Psoas muscle (tissue), 8 donors: Measurements from ENCODE around the gene HERPUD1. TPM values are rescaled to one million over a fixed set of nuclear protein-coding genes. Genes with fewer than 3 reads are reported as not detected.

Experiments used
- ATAC-seq, 4 donors: fragments of 200-7000 bp; cut with Tn5 transposase; one replicate each; pipeline ENCODE4 v1.9.1; 2020; ENCODE audit warnings: moderate library complexity in 3 of 4, mild to moderate bottlenecking in 2 of 4
- DNase-seq, 2 donors: peaks; one replicate each; pipeline ENCODE4 v3.0.0-alpha.2; 2020
- H3K27ac ChIP-seq: fragments of 200-600 bp; one replicate; pipeline ENCODE4 v1.8.0; 2022
- H3K27me3 ChIP-seq, 3 donors: fragments of 200-600 bp in 1 of 3; one replicate each; pipeline versions ENCODE4 v1.6.1 to v1.8.0; 2013 to 2022; ENCODE audit warnings: low read length in 2 of 3, mild to moderate bottlenecking in 2 of 3, moderate library complexity in 1 of 3; ENCODE audit not compliant: insufficient read depth in 3 of 3
- H3K36me3 ChIP-seq, 2 donors: fragments of 200-600 bp in 1 of 2; one replicate each; pipeline versions ENCODE4 v1.6.1 to v1.8.0; 2013 to 2022; ENCODE audit warnings: low read depth in 1 of 2, mild to moderate bottlenecking in 1 of 2, moderate library complexity in 1 of 2; ENCODE audit not compliant: insufficient read depth in 1 of 2
- H3K4me1 ChIP-seq: fragments of 200-600 bp; one replicate; pipeline ENCODE4 v1.8.0; 2022
- H3K4me3 ChIP-seq: fragments of 200-600 bp; one replicate; pipeline ENCODE4 v1.8.0; 2022; ENCODE audit warnings: mild to moderate bottlenecking
- H3K9me3 ChIP-seq: fragments of 200-600 bp; one replicate; pipeline ENCODE4 v1.8.0; 2022
- CTCF ChIP-seq: fragments of 200-600 bp; IDR thresholded peaks from one replicate; pipeline ENCODE4 v1.8.0; 2022; ENCODE audit warnings: antibody characterized with exemption
- WGBS, 3 donors: extraction: QIAGEN DNeasy Blood & Tissue Kit; methylation state at CpG; one replicate each; pipeline versions ENCODE4 v1.1.6 to v1.1.7; 2013; 5-methylcytosine and 5-hydroxymethylcytosine counted together
- intact Hi-C, 2 donors: fragments of 100-400 bp; cut with DNase I; formaldehyde crosslinking; loops; one replicate each; pipeline versions ENCODE4 v1.11.0 to v1.14.2; 2022
- polyA plus RNA-seq, 3 donors: library from polyadenylated mRNA; stranded (reverse); fragments of 200-250 nt; gene quantifications; one replicate each; pipeline ENCODE4 v1.2.3, GENCODE V29; 2013
- total RNA-seq, 4 donors: library from RNA; stranded (reverse); fragmentation: NEBNext Ultra II Directional in 2 of 4; extraction: Animal tissue kit (Norgen Biotek cat#: 25700) in 2 of 4; gene quantifications; one replicate each; pipeline versions ENCODE4 v1.2.1 to v1.2.4, GENCODE V29; 2021 to 2023
- donor health status: healthy with polysubstance abuse.
- donor health status: DM: no; HTN: no; CAD: no; lungs with moderate emphysema.
- donor health status: Bipolar disorder and iron deficiency.
- donor health status: healthy.
- donor health status: DM: yes; HTN: yes; CAD: no.
- donor health status: DM: no; HTN: no; CAD: no.
- donor health status: DM: no; HTN: no; CAD: no.
- donor health status: DM: yes; HTN: yes; CAD: no.

HERPUD1 gene
- total and polyA plus RNA-seq, 7 donors, result 70.2 to 162 (median 113) TPM

- Histone ChIP-seq H3K36me3 (peaks cover 0 to 32% of the 10 kb centered on the region in 2 donors), H3K4me1 (no peaks in the 10 kb centered on the region), H3K9me3 (no peaks in the 10 kb centered on the region), H3K27me3 (no peaks in the 10 kb centered on the region), H3K27ac (no peak overlapping the region), H3K4me3 (no peak overlapping the region)
- TF ChIP-seq CTCF, result no peak
- 80 to 86% (median 84%) methylated on average over 7 of the region's 7 CpGs for WGBS, 3 donors
- ATAC-seq, result peak in 1 of 4 donors; percentile 23
- intact Hi-C loops, result no loop called here
- DNase-seq, result no peak
Measured at GRCh38 chr16:56950455-56950854, 18.5 kb downstream of the HERPUD1 start.

DNA sequence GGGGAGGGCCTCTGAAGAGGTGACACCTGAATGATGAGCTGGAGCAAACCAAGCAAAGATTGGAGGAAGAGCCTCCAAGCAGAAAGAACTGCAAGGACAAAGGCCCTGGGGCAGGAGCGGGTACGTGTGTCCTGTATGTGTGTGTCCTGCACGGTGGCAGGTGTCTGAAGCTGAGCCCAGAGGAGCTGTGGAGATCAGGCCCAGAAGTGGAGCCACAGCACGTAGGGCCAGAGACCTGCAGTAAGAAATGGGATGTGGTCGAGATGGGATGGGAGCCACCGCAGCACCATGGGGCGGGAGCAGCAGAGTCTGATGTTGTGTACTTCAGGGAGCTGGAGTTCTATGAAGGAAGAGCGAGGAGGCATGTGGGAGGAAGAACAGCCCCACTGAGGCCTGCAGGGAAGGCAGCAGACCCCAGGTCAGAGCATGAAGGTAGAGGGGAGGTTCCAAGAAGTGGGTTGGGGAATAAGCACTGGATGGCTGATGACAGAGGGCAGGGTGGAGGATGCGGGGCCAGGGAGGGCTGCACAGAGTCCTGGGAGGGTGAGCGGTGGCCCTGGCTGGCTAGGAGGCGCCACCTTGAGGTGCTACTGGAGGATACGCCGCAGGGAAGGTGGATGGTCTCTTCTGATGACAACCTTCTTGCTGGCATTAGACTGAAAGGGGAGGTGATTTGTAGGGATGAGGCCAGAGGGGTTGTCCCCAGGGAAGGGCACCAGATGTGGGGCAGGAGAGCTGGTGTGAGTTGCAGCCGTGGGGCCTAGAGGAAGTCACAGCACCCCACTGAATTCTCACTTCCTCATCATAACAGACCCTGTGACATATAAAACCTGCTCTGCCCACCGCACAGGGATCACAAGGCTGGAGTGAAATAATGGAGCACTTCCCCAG lies 19.2 kb downstream of the HERPUD1 start:
- H3K27me3 ChIP-seq, result no peaks in the 10 kb centered on the region
- H3K27ac ChIP-seq, result no peak overlapping the region
- H3K4me3 ChIP-seq, result no peak overlapping the region
- no peaks in the 10 kb centered on the region for H3K9me3 ChIP-seq
- intact Hi-C loops, result loop anchor here in 1 of 2 donors (1.0 kb wide), 1 partner anchor 84 kb away; no protein-coding TSS in a partner anchor
- H3K36me3 ChIP-seq, result peaks cover 0 to 27% of the 10 kb centered on the region in 2 donors
- 53 to 62% (median 56%) methylated on average over 15 of the region's 15 CpGs for WGBS, 3 donors
- peak; percentile 47 for TF ChIP-seq CTCF
- no peak for DNase-seq
- H3K4me1 ChIP-seq, result no peaks in the 10 kb centered on the region
- ATAC-seq, result peak; percentile 67 to 82 (median 70)

DNA sequence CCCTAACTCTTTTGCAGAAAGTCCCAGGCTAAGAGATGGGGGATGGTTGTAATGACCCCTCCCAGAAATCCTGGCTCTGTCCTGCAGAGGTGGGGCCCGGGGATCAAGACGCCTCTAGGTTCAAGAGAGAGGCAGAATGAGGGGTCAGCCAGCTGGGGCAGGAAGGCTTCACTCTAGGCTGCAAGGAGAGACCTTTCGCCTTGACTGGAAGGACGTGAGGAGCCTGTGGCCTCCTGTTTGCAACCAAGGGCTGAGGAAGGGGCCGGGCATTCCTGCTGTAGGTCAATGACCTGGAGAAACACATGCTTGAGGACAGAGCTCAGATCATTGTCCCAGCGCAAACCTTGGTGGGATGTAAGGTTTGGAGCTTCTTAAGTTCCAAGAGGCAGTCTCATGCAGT lies 21.1 kb downstream of the HERPUD1 start:
- Histone ChIP-seq H3K27me3 (no peaks in the 10 kb centered on the region), H3K9me3 (no peaks in the 10 kb centered on the region), H3K36me3 (peaks cover 0 to 13% of the 10 kb centered on the region in 2 donors), H3K4me1 (no peaks in the 10 kb centered on the region), H3K27ac (no peak overlapping the region), H3K4me3 (no peak overlapping the region)
- intact Hi-C loops, result no loop called here
- no peak for TF ChIP-seq CTCF
- DNase-seq, result no peak
- ATAC-seq, result no peak
- WGBS, 3 donors, result 72 to 87% (median 86%) methylated on average over 6 of the region's 6 CpGs

DNA sequence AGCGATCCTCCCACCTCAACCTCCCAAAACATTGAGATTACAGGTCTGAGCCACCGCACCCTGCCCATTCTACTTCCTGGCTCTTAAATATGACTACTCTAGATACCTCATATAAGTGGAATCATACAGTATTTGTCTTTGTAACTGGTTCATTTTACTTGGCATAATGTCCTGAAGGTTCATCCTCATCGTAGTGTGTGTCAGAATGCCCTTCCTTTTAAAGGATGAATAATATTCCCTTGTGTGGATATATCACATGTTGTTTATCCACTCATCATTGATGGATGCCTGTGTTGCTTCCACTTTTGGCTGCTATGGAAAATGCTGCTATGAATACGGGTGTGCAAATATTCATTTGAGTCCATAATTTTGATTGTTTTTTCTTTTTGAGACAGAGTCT lies 24.1 kb downstream of the HERPUD1 start:
- no peaks in the 10 kb centered on the region for H3K36me3 ChIP-seq
- TF ChIP-seq CTCF, result no peak
- no peaks in the 10 kb centered on the region for H3K4me1 ChIP-seq
- ATAC-seq (no peak), DNase-seq (no peak)
- WGBS, 3 donors, result 81 to 85% (median 84%) methylated on average over 4 of the region's 4 CpGs
- H3K27ac ChIP-seq, result no peak overlapping the region
- H3K4me3 ChIP-seq, result no peak overlapping the region
- no peaks in the 10 kb centered on the region for H3K9me3 ChIP-seq
- intact Hi-C loops, result no loop called here
- no peaks in the 10 kb centered on the region for H3K27me3 ChIP-seq
